CD4-positive, alpha-beta T cell (primary cell): ENCODE measurements around the gene GTF2A1L. TPM values are rescaled to one million over a fixed set of nuclear protein-coding genes. Genes with fewer than 3 reads are reported as not detected.

Experiments used
- ATAC-seq: fragments of 200-7000 bp; cut with Tn5 transposase; one replicate; pipeline ENCODE4 v1.10.0; 2022; ENCODE audit warnings: mild to moderate bottlenecking; ENCODE audit not compliant: poor library complexity
- CTCF ChIA-PET: fragments of 350-600 bp; sonication (Branson Sonifier 250); formaldehyde crosslinking; loops from one replicate; lab custom pipeline; 2021; ENCODE audit warnings: antibody characterized with exemption, inconsistent platforms; lab: Charles Lee
- POLR2A ChIA-PET: fragments of 350-600 bp; sonication (Branson Sonifier 250); formaldehyde crosslinking; loops from one replicate; lab custom pipeline; 2021; ENCODE audit warnings: antibody characterized with exemption, inconsistent platforms; lab: Charles Lee
- DNase-seq, 14 experiments: peaks; one replicate each; pipeline ENCODE4 v3.0.0-alpha.2; 2013 to 2020; ENCODE audit warnings: mixed read lengths in 2 of 14
- H3K27ac ChIP-seq, 2 donors: one replicate each; pipeline versions ENCODE4 v1.5.1 to v1.7.0; 2013; ENCODE audit warnings: low read length in 2 of 2, low read depth in 1 of 2, mild to moderate bottlenecking in 1 of 2
- H3K27me3 ChIP-seq, 2 experiments: 1 replicate in 1 of 2; 2 replicates in 1 of 2; pipeline versions ENCODE4 v1.6.1 to v1.7.0; 2013; ENCODE audit warnings: low read length in 2 of 2, control low read depth in 1 of 2, mild to moderate bottlenecking in 1 of 2, moderate library complexity in 1 of 2; ENCODE audit not compliant: insufficient read depth in 2 of 2, control insufficient read depth in 1 of 2
- H3K36me3 ChIP-seq: one replicate; pipeline ENCODE4 v1.6.1; 2013; ENCODE audit warnings: low read length, control low read depth; ENCODE audit not compliant: insufficient read depth
- H3K4me1 ChIP-seq: one replicate; pipeline ENCODE4 v1.6.1; 2013; ENCODE audit warnings: low read length, control low read depth; ENCODE audit not compliant: insufficient read depth
- H3K4me3 ChIP-seq: one replicate; pipeline ENCODE4 v1.5.1; 2013; ENCODE audit warnings: mild to moderate bottlenecking, low read length, moderate library complexity
- H3K9me3 ChIP-seq, 2 experiments: 1 replicate in 1 of 2; 2 replicates in 1 of 2; pipeline versions ENCODE4 v1.6.1 to v1.7.0; 2013; ENCODE audit warnings: low read length in 2 of 2, mild to moderate bottlenecking in 2 of 2, control low read depth in 1 of 2, moderate library complexity in 1 of 2; ENCODE audit not compliant: control insufficient read depth in 1 of 2, insufficient read depth in 1 of 2
- H3K27ac Mint-ChIP-seq: one replicate; pipeline ENCODE4 v1.8.0; 2020; ENCODE audit warnings: mixed read lengths
- H3K27me3 Mint-ChIP-seq: one replicate; pipeline ENCODE4 v1.8.0; 2021; ENCODE audit warnings: mixed read lengths
- H3K36me3 Mint-ChIP-seq: one replicate; pipeline ENCODE4 v1.8.0; 2021; ENCODE audit warnings: low read depth, mixed read lengths
- H3K4me1 Mint-ChIP-seq: one replicate; pipeline ENCODE4 v1.8.0; 2021; ENCODE audit warnings: low read depth, mixed read lengths
- H3K4me3 Mint-ChIP-seq: one replicate; pipeline ENCODE4 v1.8.0; 2020; ENCODE audit warnings: mild to moderate bottlenecking, mixed read lengths
- H3K9me3 Mint-ChIP-seq: one replicate; pipeline ENCODE4 v1.8.0; 2020; ENCODE audit warnings: mixed read lengths
- intact Hi-C, 2 experiments: fragments of 100-400 bp; cut with DNase I in 1 of 2; cut with micrococcal nuclease in 1 of 2; formaldehyde crosslinking; loops; one replicate each; pipeline versions ENCODE4 v1.15.1 to v1.9.0; 2023 to 2025; cut with DNase I, micrococcal nuclease
- total RNA-seq, 174 experiments: library from RNA in 2 of 174; stranded (reverse) in 2 of 174; gene quantifications; one replicate each; pipeline ENCODE4 v1.2.3 and lab custom pipeline; 2021 to 2026
- TF ChIP-seq, protein P1 (sequence below): fragments of 200-600 bp; IDR thresholded peaks from one replicate; pipeline ENCODE4 v1.8.0; 2022; ENCODE audit warnings: antibody characterized with exemption, mild to moderate bottlenecking

The GTF2A1L gene
- total RNA-seq, 2 experiments from 2014 or later = not detected

DNA sequence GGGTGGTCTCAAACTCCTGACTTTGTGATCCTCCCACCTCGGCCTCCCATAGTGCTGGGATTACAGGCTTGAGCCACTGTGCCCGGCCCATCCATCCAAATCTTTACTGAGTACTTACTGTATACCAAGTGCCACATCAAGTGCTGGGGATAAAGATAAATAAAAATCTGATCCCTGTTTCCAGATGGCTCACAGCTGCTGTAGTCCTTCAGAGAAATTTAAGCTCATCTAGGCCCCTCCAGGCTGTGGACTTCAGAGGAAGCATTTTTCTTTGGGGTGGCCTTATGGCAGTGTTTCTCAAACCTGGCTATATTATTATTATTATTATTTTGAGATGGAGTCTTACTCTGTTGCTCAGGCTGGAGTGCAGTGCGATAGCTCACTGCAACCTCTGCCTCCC, 33.7 kb upstream of the GTF2A1L start:
- no peak overlapping the region for H3K27ac ChIP-seq
- intact Hi-C loops = no loop called here

DNA sequence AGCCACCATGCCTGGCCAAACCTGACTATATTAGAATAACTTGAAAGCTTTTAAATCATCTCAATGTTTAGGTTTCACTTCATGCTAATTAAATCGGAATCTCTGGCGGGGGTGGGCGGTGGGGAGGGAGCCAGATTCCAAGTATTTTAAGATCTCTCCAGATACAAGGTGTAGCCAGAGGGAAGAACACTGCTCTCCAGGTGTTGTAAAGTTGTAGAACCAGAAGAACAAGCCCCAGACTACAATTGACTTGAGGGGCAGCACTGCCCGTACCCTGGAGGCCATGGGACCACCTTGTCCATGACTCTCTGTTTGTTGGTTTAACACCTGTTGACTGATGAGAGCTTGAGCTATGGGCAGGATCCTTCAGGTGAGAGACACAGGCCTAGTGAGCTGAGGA, 33.1 kb upstream of the GTF2A1L start:
- Histone ChIP-seq H3K27me3 (no peaks in the 10 kb centered on the region), H3K36me3 (no peaks in the 10 kb centered on the region), H3K27ac (no peak overlapping the region), H3K9me3 (no peaks in the 10 kb centered on the region), H3K4me1 (no peaks in the 10 kb centered on the region), H3K4me3 (no peak overlapping the region)
- no peak overlapping the region for H3K4me3 Mint-ChIP-seq
- no peaks in the 10 kb centered on the region for H3K9me3 Mint-ChIP-seq
- no peak overlapping the region for H3K27ac Mint-ChIP-seq
- DNase-seq = no peak
- ChIA-PET POLR2A (no interaction called here), CTCF (no interaction called here)
- no peak for ATAC-seq
- H3K4me1 Mint-ChIP-seq = no peaks in the 10 kb centered on the region
- H3K27me3 Mint-ChIP-seq = no peaks in the 10 kb centered on the region
- intact Hi-C loops = no loop called here
- H3K36me3 Mint-ChIP-seq = no peaks in the 10 kb centered on the region
- TF ChIP-seq, protein P1, sequence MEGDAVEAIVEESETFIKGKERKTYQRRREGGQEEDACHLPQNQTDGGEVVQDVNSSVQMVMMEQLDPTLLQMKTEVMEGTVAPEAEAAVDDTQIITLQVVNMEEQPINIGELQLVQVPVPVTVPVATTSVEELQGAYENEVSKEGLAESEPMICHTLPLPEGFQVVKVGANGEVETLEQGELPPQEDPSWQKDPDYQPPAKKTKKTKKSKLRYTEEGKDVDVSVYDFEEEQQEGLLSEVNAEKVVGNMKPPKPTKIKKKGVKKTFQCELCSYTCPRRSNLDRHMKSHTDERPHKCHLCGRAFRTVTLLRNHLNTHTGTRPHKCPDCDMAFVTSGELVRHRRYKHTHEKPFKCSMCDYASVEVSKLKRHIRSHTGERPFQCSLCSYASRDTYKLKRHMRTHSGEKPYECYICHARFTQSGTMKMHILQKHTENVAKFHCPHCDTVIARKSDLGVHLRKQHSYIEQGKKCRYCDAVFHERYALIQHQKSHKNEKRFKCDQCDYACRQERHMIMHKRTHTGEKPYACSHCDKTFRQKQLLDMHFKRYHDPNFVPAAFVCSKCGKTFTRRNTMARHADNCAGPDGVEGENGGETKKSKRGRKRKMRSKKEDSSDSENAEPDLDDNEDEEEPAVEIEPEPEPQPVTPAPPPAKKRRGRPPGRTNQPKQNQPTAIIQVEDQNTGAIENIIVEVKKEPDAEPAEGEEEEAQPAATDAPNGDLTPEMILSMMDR = no peak

More for the DNA sequence above, 33.7 kb upstream of the GTF2A1L start:
- H3K27ac Mint-ChIP-seq = no peak overlapping the region
- no peaks in the 10 kb centered on the region for H3K27me3 Mint-ChIP-seq
- H3K9me3 Mint-ChIP-seq = no peaks in the 10 kb centered on the region
- no peaks in the 10 kb centered on the region for H3K27me3 ChIP-seq
- no peaks in the 10 kb centered on the region for H3K4me1 Mint-ChIP-seq
- DNase-seq = no peak
- no peaks in the 10 kb centered on the region for H3K9me3 ChIP-seq
- TF ChIP-seq, protein P1 = no peak
- H3K36me3 Mint-ChIP-seq = no peaks in the 10 kb centered on the region
- no peaks in the 10 kb centered on the region for H3K36me3 ChIP-seq
- H3K4me3 Mint-ChIP-seq = no peak overlapping the region
- ATAC-seq = no peak
- ChIA-PET POLR2A (no interaction called here), CTCF (no interaction called here)
- no peaks in the 10 kb centered on the region for H3K4me1 ChIP-seq
- H3K4me3 ChIP-seq = no peak overlapping the region

DNA sequence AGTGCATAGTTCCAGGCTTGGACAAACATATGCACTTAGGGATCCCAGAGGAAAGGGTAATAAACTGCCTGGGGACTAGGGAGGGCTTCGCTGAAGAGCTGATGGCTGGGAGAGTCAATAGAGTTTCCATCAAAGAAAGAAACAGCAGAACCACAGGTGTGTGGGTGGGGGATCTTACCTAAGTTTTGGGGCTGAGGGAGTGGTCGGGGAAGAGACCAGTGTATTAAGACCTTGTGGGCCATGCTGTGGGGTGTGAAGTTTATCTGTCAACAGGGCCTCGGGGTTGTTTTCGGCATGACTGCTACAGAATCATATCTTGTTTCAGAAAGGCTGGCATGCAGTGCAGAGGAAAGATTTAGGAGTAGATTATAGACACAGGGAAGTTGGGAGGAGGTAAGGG, 31.2 kb upstream of the GTF2A1L start:
- no peak overlapping the region for H3K4me3 ChIP-seq
- no peaks in the 10 kb centered on the region for H3K4me1 ChIP-seq
- H3K27ac ChIP-seq = no peak overlapping the region
- no peaks in the 10 kb centered on the region for H3K27me3 ChIP-seq
- Mint-ChIP-seq H3K27me3 (no peaks in the 10 kb centered on the region), H3K9me3 (no peaks in the 10 kb centered on the region), H3K27ac (no peak overlapping the region), H3K4me3 (no peak overlapping the region), H3K4me1 (no peaks in the 10 kb centered on the region), H3K36me3 (no peaks in the 10 kb centered on the region)
- H3K36me3 ChIP-seq = no peaks in the 10 kb centered on the region
- POLR2A ChIA-PET = no interaction called here
- TF ChIP-seq, protein P1 = no peak
- CTCF ChIA-PET = no interaction called here
- DNase-seq = no peak
- intact Hi-C loops = no loop called here
- no peak for ATAC-seq
- H3K9me3 ChIP-seq = no peaks in the 10 kb centered on the region
